GM19351 (cell line): ENCODE data around the gene RABGAP1L.
A peak's percentile ranks its signal among the peaks of the same experiment; 100 is the strongest.
"Not testable (repeated sequence)": the region's sequence is repeated elsewhere in the genome, so short reads cannot be mapped to it uniquely, and the experiment has no call there.

Source experiments
- ATAC-seq: cut with Tn5 transposase; IDR thresholded peaks from one replicate; pipeline ENCODE4 v1.9.1; 2021; ENCODE audit warnings: mild to moderate bottlenecking, moderate library complexity; ENCODE audit not compliant: unreplicated experiment

RABGAP1L gene

GRCh38 chr1:174358344-174358743 is 199.0 kb downstream of the RABGAP1L start:
- ATAC-seq: no peak

GRCh38 chr1:174358786-174359453 is 199.6 kb downstream of the RABGAP1L start:
- no peak for ATAC-seq

GRCh38 chr1:174359454-174359805 is 200.1 kb downstream of the RABGAP1L start:
- ATAC-seq: no peak

- no peak for ATAC-seq
Measured at GRCh38 chr1:174364996-174365736, 205.8 kb downstream of the RABGAP1L start.

- no peak for ATAC-seq
Measured at GRCh38 chr1:174366946-174367345, 207.6 kb downstream of the RABGAP1L start.

GRCh38 chr1:174367892-174368291 is 208.6 kb downstream of the RABGAP1L start:
- ATAC-seq: no peak

GRCh38 chr1:174376030-174376429 is 216.7 kb downstream of the RABGAP1L start:
- ATAC-seq: no peak

- ATAC-seq: no peak
Measured at GRCh38 chr1:174391716-174392115, 232.4 kb downstream of the RABGAP1L start.

GRCh38 chr1:174393885-174394284 is 234.6 kb downstream of the RABGAP1L start:
- ATAC-seq: no peak

GRCh38 chr1:174397261-174397660 is 237.9 kb downstream of the RABGAP1L start:
- ATAC-seq: no peak

GRCh38 chr1:174398246-174398645 is 238.9 kb downstream of the RABGAP1L start:
- ATAC-seq: peak; percentile 61

GRCh38 chr1:174399211-174399610 is 239.9 kb downstream of the RABGAP1L start:
- no peak for ATAC-seq

GRCh38 chr1:174401075-174401474 is 241.8 kb downstream of the RABGAP1L start:
- ATAC-seq: no peak

- ATAC-seq: no peak
Measured at GRCh38 chr1:174405219-174405618, 245.9 kb downstream of the RABGAP1L start.

GRCh38 chr1:174406421-174406820 is 247.1 kb downstream of the RABGAP1L start:
- ATAC-seq: no peak

- no peak for ATAC-seq
Measured at GRCh38 chr1:174407665-174408064, 248.3 kb downstream of the RABGAP1L start.

GRCh38 chr1:174408146-174408545 is 248.8 kb downstream of the RABGAP1L start:
- no peak for ATAC-seq

GRCh38 chr1:174409801-174410200 is 250.5 kb downstream of the RABGAP1L start:
- not testable (repeated sequence) for ATAC-seq

GRCh38 chr1:174413632-174414031 is 254.3 kb downstream of the RABGAP1L start:
- no peak for ATAC-seq

- ATAC-seq: no peak
Measured at GRCh38 chr1:174414203-174414602, 254.9 kb downstream of the RABGAP1L start.

- ATAC-seq: no peak
Measured at GRCh38 chr1:174415506-174415905, 256.2 kb downstream of the RABGAP1L start.

- ATAC-seq: no peak
Measured at GRCh38 chr1:174417921-174418320, 258.6 kb downstream of the RABGAP1L start.
